Ovary (tissue), 9 donors: Measurements from ENCODE around the gene CLSTN1. TPM values are rescaled to one million over a fixed set of nuclear protein-coding genes. Genes with fewer than 3 reads are reported as not detected.

ENCODE experiments used
- DNase-seq, 5 donors: peaks; one replicate each; pipeline ENCODE4 v3.0.0-alpha.2; 2019 to 2020
- H3K27ac ChIP-seq, 2 donors: fragments of 200-600 bp; one replicate each; pipeline versions ENCODE4 v1.5.1 to v1.8.0; 2019 to 2022
- H3K27me3 ChIP-seq: fragments of 200-600 bp; one replicate; pipeline ENCODE4 v1.8.0; 2022
- H3K36me3 ChIP-seq: fragments of 200-600 bp; sonication (generic); one replicate; pipeline ENCODE4 v1.5.1; 2019
- H3K4me1 ChIP-seq: one replicate; pipeline ENCODE4 v1.8.1; 2013; ENCODE audit warnings: mild to moderate bottlenecking, moderate library complexity; ENCODE audit not compliant: insufficient read depth
- H3K4me3 ChIP-seq: fragments of 200-600 bp; sonication (generic); one replicate; pipeline ENCODE4 v1.5.1; 2017
- H3K9me3 ChIP-seq, 2 donors: fragments of 200-600 bp in 1 of 2; sonication (generic) in 1 of 2; one replicate each; pipeline versions ENCODE4 v1.5.1 to v1.8.1; 2013 to 2019; ENCODE audit warnings: mild to moderate bottlenecking in 1 of 2, moderate library complexity in 1 of 2
- EP300 ChIP-seq: sonication (generic); formaldehyde crosslinking; IDR thresholded peaks from one replicate; pipeline ENCODE4 v1.6.1; 2017; ENCODE audit warnings: antibody characterized with exemption
- POLR2A ChIP-seq: fragments of 450-650 bp; IDR thresholded peaks from one replicate; pipeline ENCODE4 v1.6.1; 2017; ENCODE audit warnings: antibody characterized with exemption, mild to moderate bottlenecking, moderate library complexity
- WGBS, 3 donors: extraction: QIAGEN DNeasy Blood & Tissue Kit in 1 of 3; methylation state at CpG; one replicate each; pipeline versions ENCODE4 v1.1.5 to v1.1.7; 2013 to 2017; 5-methylcytosine and 5-hydroxymethylcytosine counted together
- intact Hi-C, 4 donors: fragments of 100-400 bp; cut with DNase I; formaldehyde crosslinking; loops; one replicate each; pipeline versions ENCODE4 v1.11.0 to v1.15.1; 2022 to 2023
- polyA plus RNA-seq, 2 donors: library from polyadenylated mRNA; stranded (reverse); fragments of 200-250 nt in 1 of 2; fragments of 350-450 nt in 1 of 2; fragmentation: Illumina TruSeq in 1 of 2; extraction: RNeasy Lipid Tissue Mini Kit (QIAGEN cat#74804) in 1 of 2; gene quantifications; one replicate each; pipeline ENCODE4 v1.2.3, GENCODE V29; 2013 to 2014
- total RNA-seq, 7 donors: library from RNA; depleted of rRNA in 2 of 7; stranded (reverse); fragments of >200 nt in 2 of 7; fragmentation: NEBNext Ultra II Directional in 3 of 7; extraction: Animal tissue kit (Norgen Biotek cat#: 25700) in 3 of 7; gene quantifications; one replicate each; pipeline versions ENCODE4 v1.1.0 to v1.2.4, GENCODE V29; 2016 to 2023
- TF ChIP-seq, protein P1 (sequence below), 3 donors: fragments of 450-650 bp in 2 of 3; fragments of 200-600 bp in 1 of 3; IDR thresholded peaks; one replicate each; pipeline versions ENCODE4 v1.5.1 to v1.8.0; 2016 to 2022; ENCODE audit warnings: antibody characterized with exemption in 3 of 3, mild to moderate bottlenecking in 1 of 3
- donor health status: DM: no; HTN: no; CAD: no; lungs with moderate emphysema.
- donor health status: DM: no; HTN: no; CAD: no.
- donor health status: Bipolar disorder and iron deficiency.
- donor health status: DM: yes; HTN: yes; CAD: no.
- donor health status: DM: no; HTN: no; CAD: no.
- donor health status: DM: yes; HTN: yes; CAD: no.

CLSTN1 gene
- total and polyA plus RNA-seq, 9 donors = 70.5 to 145 (median 114) TPM

GRCh38 chr1:9768983-9769382 is 54.8 kb downstream of the CLSTN1 start:
- H3K4me3 ChIP-seq = no peak overlapping the region
- H3K4me1 ChIP-seq = no peaks in the 10 kb centered on the region
- H3K27ac ChIP-seq = no peak overlapping the region
- intact Hi-C loops = no loop called here
- H3K36me3 ChIP-seq = no peaks in the 10 kb centered on the region
- H3K9me3 ChIP-seq = no peaks in the 10 kb centered on the region
- no peak for DNase-seq
- TF ChIP-seq POLR2A (no peak), EP300 (no peak)
- TF ChIP-seq, protein P1, sequence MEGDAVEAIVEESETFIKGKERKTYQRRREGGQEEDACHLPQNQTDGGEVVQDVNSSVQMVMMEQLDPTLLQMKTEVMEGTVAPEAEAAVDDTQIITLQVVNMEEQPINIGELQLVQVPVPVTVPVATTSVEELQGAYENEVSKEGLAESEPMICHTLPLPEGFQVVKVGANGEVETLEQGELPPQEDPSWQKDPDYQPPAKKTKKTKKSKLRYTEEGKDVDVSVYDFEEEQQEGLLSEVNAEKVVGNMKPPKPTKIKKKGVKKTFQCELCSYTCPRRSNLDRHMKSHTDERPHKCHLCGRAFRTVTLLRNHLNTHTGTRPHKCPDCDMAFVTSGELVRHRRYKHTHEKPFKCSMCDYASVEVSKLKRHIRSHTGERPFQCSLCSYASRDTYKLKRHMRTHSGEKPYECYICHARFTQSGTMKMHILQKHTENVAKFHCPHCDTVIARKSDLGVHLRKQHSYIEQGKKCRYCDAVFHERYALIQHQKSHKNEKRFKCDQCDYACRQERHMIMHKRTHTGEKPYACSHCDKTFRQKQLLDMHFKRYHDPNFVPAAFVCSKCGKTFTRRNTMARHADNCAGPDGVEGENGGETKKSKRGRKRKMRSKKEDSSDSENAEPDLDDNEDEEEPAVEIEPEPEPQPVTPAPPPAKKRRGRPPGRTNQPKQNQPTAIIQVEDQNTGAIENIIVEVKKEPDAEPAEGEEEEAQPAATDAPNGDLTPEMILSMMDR (IDR thresholded peaks at IDR 0.05) = no peak
- WGBS, 3 donors = 86 to 93% (median 86%) methylated on average over 3 of the region's 3 CpGs
- no peaks in the 10 kb centered on the region for H3K27me3 ChIP-seq

- no peak for DNase-seq
- WGBS, 3 donors = 91 to 94% (median 91%) methylated on average over 21 to 24 of the region's 24 CpGs
- Histone ChIP-seq H3K36me3 (no peaks in the 10 kb centered on the region), H3K27me3 (no peaks in the 10 kb centered on the region), H3K9me3 (no peaks in the 10 kb centered on the region), H3K4me1 (no peaks in the 10 kb centered on the region), H3K27ac (no peak overlapping the region), H3K4me3 (no peak overlapping the region)
- intact Hi-C loops = no loop called here
- no peak for TF ChIP-seq EP300
- TF ChIP-seq, protein P1 (IDR thresholded peaks at IDR 0.05) = no peak
- TF ChIP-seq POLR2A = no peak
Measured at GRCh38 chr1:9767964-9768668, 55.6 kb downstream of the CLSTN1 start.

- 84 to 91% (median 85%) methylated on average over 15 of the region's 15 CpGs for WGBS, 3 donors
- no peak overlapping the region for H3K27ac ChIP-seq
- TF ChIP-seq EP300 (no peak), POLR2A (no peak)
- TF ChIP-seq, protein P1 (IDR thresholded peaks at IDR 0.05) = no peak
- H3K27me3 ChIP-seq = no peaks in the 10 kb centered on the region
- H3K4me3 ChIP-seq = no peak overlapping the region
- DNase-seq = no peak
- H3K9me3 ChIP-seq = no peaks in the 10 kb centered on the region
- intact Hi-C loops = no loop called here
- H3K4me1 ChIP-seq = no peaks in the 10 kb centered on the region
- no peaks in the 10 kb centered on the region for H3K36me3 ChIP-seq
Measured at GRCh38 chr1:9766759-9767442, 56.9 kb downstream of the CLSTN1 start.

DNA sequence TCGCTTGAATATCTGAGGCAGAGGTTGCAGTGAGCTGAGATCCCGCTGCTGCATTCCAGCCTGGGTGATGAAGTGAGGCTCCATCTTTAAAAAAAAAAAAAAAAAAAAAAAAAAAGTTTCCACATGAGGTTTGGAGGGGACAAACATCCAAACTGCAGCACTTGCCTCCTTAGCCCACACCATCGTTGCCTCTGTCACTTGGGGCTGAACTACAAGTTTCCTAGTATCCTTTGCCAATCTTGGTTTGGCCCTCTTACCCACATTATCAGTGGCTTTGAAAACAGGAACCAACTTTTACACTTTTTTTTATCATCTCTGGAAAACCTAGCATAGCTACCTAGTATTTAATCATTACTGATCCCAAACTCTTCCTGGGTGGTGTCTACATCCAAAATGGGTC is 59.2 kb downstream of the CLSTN1 start:
- WGBS, 3 donors = 78 to 85% (median 80%) methylated on average over 3 of the region's 3 CpGs
- intact Hi-C loops = no loop called here

More for the DNA sequence above, 59.2 kb downstream of the CLSTN1 start:
- Histone ChIP-seq H3K27ac (no peak overlapping the region), H3K9me3 (no peaks in the 10 kb centered on the region), H3K27me3 (no peaks in the 10 kb centered on the region), H3K4me1 (peaks cover 2% of the 10 kb centered on the region), H3K4me3 (no peak overlapping the region), H3K36me3 (no peaks in the 10 kb centered on the region)
- DNase-seq = no peak
- TF ChIP-seq, protein P1 (IDR thresholded peaks at IDR 0.05) = no peak
- TF ChIP-seq POLR2A = no peak
- TF ChIP-seq EP300 = no peak
